Measurements from ENCODE around the gene LRP1B.

GRCh38 chr2:141856215-141856919, 274.4 kb downstream of the LRP1B start:
- TF ChIP-seq, protein P1, sequence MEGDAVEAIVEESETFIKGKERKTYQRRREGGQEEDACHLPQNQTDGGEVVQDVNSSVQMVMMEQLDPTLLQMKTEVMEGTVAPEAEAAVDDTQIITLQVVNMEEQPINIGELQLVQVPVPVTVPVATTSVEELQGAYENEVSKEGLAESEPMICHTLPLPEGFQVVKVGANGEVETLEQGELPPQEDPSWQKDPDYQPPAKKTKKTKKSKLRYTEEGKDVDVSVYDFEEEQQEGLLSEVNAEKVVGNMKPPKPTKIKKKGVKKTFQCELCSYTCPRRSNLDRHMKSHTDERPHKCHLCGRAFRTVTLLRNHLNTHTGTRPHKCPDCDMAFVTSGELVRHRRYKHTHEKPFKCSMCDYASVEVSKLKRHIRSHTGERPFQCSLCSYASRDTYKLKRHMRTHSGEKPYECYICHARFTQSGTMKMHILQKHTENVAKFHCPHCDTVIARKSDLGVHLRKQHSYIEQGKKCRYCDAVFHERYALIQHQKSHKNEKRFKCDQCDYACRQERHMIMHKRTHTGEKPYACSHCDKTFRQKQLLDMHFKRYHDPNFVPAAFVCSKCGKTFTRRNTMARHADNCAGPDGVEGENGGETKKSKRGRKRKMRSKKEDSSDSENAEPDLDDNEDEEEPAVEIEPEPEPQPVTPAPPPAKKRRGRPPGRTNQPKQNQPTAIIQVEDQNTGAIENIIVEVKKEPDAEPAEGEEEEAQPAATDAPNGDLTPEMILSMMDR (IDR thresholded peaks at IDR 0.05; ENCODE audit: low read length), result no peak
- TF ChIP-seq EZH2 (IDR thresholded peaks at IDR 0.05; ENCODE audit: borderline replicate concordance, low read length), result no peak
